Activated naive CD4-positive, alpha-beta T cell treated with anti-CD3 and anti-CD28 coated beads for 36 hours (primary cell): ENCODE measurements around the gene SRPK2. TPM values are rescaled to one million over a fixed set of nuclear protein-coding genes. Genes with fewer than 3 reads are reported as not detected.
A peak's percentile ranks its signal among the peaks of the same experiment; 100 is the strongest.
"Not testable (repeated sequence)": the region's sequence is repeated elsewhere in the genome, so short reads cannot be mapped to it uniquely, and the experiment has no call there.

Experiments
- CTCF ChIA-PET: fragments of 350-600 bp; sonication (Branson Sonifier 250); formaldehyde crosslinking; loops from one replicate; lab custom pipeline; 2021; ENCODE audit warnings: antibody characterized with exemption; lab: Charles Lee
- DNase-seq: peaks from one replicate; pipeline ENCODE4 v3.0.0-alpha.2; 2020
- H3K27ac Mint-ChIP-seq: one replicate; pipeline ENCODE4 v1.8.0; 2021; ENCODE audit warnings: mild to moderate bottlenecking, mixed read lengths
- H3K27me3 Mint-ChIP-seq: one replicate; pipeline ENCODE4 v1.8.0; 2021; ENCODE audit warnings: low read depth, mixed read lengths
- H3K36me3 Mint-ChIP-seq: one replicate; pipeline ENCODE4 v1.8.0; 2021; ENCODE audit warnings: low read depth, mixed read lengths
- H3K4me1 Mint-ChIP-seq: one replicate; pipeline ENCODE4 v1.8.0; 2021; ENCODE audit warnings: low read depth, mixed read lengths
- H3K4me3 Mint-ChIP-seq: one replicate; pipeline ENCODE4 v1.8.0; 2021; ENCODE audit warnings: mild to moderate bottlenecking, moderate library complexity, mixed read lengths
- H3K9me3 Mint-ChIP-seq: one replicate; pipeline ENCODE4 v1.8.0; 2021; ENCODE audit warnings: mixed read lengths
- intact Hi-C: fragments of 100-400 bp; cut with micrococcal nuclease; formaldehyde crosslinking; loops from one replicate; pipeline ENCODE4 v1.15.1; 2023
- total RNA-seq, 2 experiments: library from RNA; stranded (reverse); gene quantifications; one replicate each; pipeline ENCODE4 v1.2.3, GENCODE V29; 2021

SRPK2 gene
- total RNA-seq, 2 experiments from 2014 or later = 41.1 to 43.3 TPM

DNA sequence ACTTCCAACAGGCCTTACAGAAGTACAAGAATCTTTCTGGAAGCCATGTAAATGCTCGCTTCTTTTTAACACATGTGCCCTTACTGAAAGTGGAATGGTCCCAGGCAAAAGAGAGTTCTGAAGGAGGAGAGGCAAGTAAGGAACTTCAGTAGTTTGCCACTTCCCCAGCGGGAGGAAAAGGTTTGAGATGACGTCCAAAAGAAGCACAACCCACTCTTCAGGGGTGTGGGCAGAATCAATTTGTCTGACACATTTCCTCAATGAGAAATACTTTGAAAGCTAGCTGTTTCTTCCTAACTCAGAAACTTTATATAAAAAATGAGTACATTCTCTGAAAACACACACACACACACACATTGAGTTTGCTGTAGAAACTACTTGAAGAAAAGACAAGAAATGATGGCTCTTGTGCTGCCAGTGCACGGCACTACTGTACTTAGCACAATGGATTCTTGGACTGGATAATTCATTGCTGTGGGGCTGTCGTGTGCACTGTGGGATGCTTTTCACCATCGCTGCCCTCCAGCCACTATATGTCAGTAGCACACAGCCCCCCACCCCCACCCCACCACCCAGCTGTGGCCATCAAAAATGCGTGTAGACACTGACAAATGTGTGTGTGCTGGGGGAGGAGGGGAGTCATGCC lies 183.0 kb downstream of the SRPK2 start:
- peak overlapping the region; percentile 88 for H3K27ac Mint-ChIP-seq
- peaks cover 56% of the 10 kb centered on the region for H3K4me1 Mint-ChIP-seq
- CTCF ChIA-PET = interaction anchor here (0.6 to 0.8 kb wide), 4 partner anchors 17 to 287 kb away, joined by 3 to 4 read pairs (median 4); no protein-coding TSS in a partner anchor
- H3K36me3 Mint-ChIP-seq = peaks cover 7% of the 10 kb centered on the region
- DNase-seq = peak; percentile 74
- no peaks in the 10 kb centered on the region for H3K9me3 Mint-ChIP-seq
- H3K27me3 Mint-ChIP-seq = no peaks in the 10 kb centered on the region
- intact Hi-C loops = loop anchor here (1.0 to 5.0 kb wide), 8 partner anchors 17 to 907 kb away; partner anchors contain the start of gene SYPL1
- H3K4me3 Mint-ChIP-seq = peak overlapping the region; percentile 63

DNA sequence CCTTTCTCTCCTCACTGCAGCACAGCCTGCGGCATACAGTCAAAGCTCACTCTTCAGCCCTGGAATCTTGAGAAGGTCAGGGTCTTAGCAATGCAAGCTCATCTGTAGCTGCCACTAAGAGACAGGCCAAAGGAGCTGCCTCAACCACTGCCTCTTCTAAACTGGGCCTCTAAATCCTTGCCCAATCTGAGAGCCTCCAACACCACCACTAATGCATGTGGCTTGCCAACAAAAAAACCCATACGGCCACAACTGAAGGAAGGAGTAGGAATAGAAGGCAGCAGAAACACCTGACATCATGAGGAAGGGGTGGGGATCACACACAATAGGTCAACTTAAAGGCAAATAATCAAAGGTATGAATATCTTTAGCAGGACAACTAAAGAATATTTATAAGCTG lies 183.8 kb downstream of the SRPK2 start:
- Mint-ChIP-seq H3K4me3 (no peak overlapping the region), H3K27ac (peak overlapping the region; percentile 88)

DNA sequence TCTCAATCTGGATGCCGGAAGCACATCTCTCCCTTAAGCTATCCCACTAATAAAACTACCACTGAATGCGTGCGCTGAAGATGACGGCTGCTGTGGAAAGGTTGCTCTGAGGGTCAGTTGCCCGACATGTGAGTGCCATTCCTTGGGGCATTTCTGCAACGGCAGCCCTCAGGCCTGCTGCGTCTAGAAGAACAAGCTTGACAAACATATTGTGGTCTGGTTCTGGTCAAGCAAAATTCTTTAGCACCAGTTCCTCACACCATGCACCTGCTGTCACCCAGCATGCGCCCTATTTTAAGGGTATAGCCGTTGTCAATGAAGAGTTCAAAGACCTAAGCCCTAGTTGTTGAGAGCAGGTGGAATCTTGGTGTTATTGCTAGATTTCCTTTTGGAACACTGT lies 184.2 kb downstream of the SRPK2 start:
- H3K9me3 Mint-ChIP-seq = no peaks in the 10 kb centered on the region
- peak overlapping the region; percentile 88 for H3K27ac Mint-ChIP-seq
- peaks cover 11% of the 10 kb centered on the region for H3K36me3 Mint-ChIP-seq
- no peak overlapping the region for H3K4me3 Mint-ChIP-seq
- intact Hi-C loops = loop anchor here (2.0 kb wide), 1 partner anchor 94 kb away; no protein-coding TSS in a partner anchor
- no peak for DNase-seq
- H3K4me1 Mint-ChIP-seq = peaks cover 49% of the 10 kb centered on the region
- H3K27me3 Mint-ChIP-seq = no peaks in the 10 kb centered on the region
- CTCF ChIA-PET = no interaction called here

More for the DNA sequence above, 183.8 kb downstream of the SRPK2 start:
- no peak for DNase-seq
- H3K27me3 Mint-ChIP-seq = no peaks in the 10 kb centered on the region
- H3K4me1 Mint-ChIP-seq = peaks cover 52% of the 10 kb centered on the region
- CTCF ChIA-PET = interaction anchor here (0.7 kb wide), 2 partner anchors 17 to 189 kb away, joined by 3 to 4 read pairs; no protein-coding TSS in a partner anchor
- no peaks in the 10 kb centered on the region for H3K9me3 Mint-ChIP-seq
- H3K36me3 Mint-ChIP-seq = peaks cover 11% of the 10 kb centered on the region
- intact Hi-C loops = loop anchor here (1.0 to 5.0 kb wide), 8 partner anchors 17 to 907 kb away; partner anchors contain the start of gene SYPL1

DNA sequence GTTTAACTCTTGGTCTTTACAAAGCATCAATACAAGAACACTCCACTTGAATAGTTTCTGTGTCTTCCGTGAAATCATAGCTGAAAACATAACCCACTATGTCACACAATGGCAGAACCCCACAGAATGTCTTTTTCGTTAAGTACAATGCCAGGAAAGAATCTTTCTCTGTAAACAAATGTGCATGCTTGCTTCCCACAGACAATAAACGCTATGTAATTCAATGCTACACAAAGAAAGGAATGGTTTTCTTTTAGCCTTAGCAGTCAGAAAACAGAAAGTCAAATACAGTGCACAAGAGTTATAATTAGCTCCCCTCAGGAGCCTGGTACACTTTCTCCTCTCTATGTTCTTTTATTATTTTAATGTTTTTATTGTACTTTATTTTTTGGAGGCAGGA lies 186.1 kb downstream of the SRPK2 start:
- no peaks in the 10 kb centered on the region for H3K9me3 Mint-ChIP-seq
- CTCF ChIA-PET = interaction anchor here (1.0 to 1.2 kb wide), 2 partner anchors 18 to 19 kb away, joined by 3 read pairs; no protein-coding TSS in a partner anchor
- no peak for DNase-seq
- H3K27me3 Mint-ChIP-seq = no peaks in the 10 kb centered on the region
- peaks cover 43% of the 10 kb centered on the region for H3K4me1 Mint-ChIP-seq
- intact Hi-C loops = no loop called here
- H3K4me3 Mint-ChIP-seq = no peak overlapping the region
- H3K27ac Mint-ChIP-seq = no peak overlapping the region
- peaks cover 13% of the 10 kb centered on the region for H3K36me3 Mint-ChIP-seq

DNA sequence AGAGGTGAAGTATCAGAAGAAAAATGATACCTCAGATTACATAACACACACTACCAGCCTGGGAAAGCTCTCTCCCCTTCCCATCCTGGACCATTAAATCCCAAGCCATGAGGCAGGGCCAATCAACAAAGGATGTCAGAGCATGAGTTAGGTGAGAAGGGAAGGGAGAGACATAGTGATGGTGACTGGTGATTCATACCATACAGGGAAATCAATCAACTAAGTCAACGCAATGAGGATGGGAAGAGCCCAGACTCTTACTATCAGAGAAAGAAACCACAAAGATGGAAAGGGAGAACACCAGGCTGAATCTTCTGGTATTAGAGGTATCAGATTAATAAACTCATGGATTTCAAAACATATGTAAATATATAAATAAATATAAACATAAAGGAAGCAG lies 189.3 kb downstream of the SRPK2 start:
- no peaks in the 10 kb centered on the region for H3K9me3 Mint-ChIP-seq

DNA sequence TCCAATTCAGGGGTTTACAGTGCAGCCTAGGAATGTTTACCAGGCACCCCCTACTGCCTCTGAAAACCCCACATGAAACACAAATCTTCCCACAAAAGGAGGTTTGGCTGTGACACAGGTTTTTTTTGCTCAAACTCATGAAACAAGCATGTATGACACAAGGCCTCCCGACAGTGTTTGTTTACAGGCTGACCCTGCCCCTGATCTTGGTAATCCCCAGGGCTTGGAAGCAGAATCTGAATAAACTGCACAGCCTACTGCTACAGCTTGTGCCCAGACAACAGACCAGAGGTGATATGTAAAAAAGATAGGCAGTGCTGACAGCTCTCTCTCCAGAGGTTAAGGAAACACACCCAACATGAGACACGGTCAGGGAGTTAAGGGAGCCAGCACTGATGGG lies 190.5 kb downstream of the SRPK2 start:
- no peaks in the 10 kb centered on the region for H3K27me3 Mint-ChIP-seq
- DNase-seq = no peak
- no peak overlapping the region for H3K4me3 Mint-ChIP-seq
- H3K9me3 Mint-ChIP-seq = no peaks in the 10 kb centered on the region
- CTCF ChIA-PET = no interaction called here
- peaks cover 13% of the 10 kb centered on the region for H3K36me3 Mint-ChIP-seq
- H3K27ac Mint-ChIP-seq = no peak overlapping the region
- intact Hi-C loops = loop anchor here (2.0 kb wide), 1 partner anchor 19 kb away; no protein-coding TSS in a partner anchor
- peaks cover 13% of the 10 kb centered on the region for H3K4me1 Mint-ChIP-seq

More for the DNA sequence above, 189.3 kb downstream of the SRPK2 start:
- no peak for DNase-seq
- no peak overlapping the region for H3K27ac Mint-ChIP-seq
- no peaks in the 10 kb centered on the region for H3K27me3 Mint-ChIP-seq
- peaks cover 14% of the 10 kb centered on the region for H3K4me1 Mint-ChIP-seq
- CTCF ChIA-PET = interaction anchor here (0.6 to 1.5 kb wide), 2 partner anchors 11 to 66 kb away, joined by 3 to 8 read pairs; no protein-coding TSS in a partner anchor
- no peak overlapping the region for H3K4me3 Mint-ChIP-seq
- peaks cover 13% of the 10 kb centered on the region for H3K36me3 Mint-ChIP-seq
- intact Hi-C loops = loop anchor here (2.0 kb wide), 1 partner anchor 21 kb away; no protein-coding TSS in a partner anchor

DNA sequence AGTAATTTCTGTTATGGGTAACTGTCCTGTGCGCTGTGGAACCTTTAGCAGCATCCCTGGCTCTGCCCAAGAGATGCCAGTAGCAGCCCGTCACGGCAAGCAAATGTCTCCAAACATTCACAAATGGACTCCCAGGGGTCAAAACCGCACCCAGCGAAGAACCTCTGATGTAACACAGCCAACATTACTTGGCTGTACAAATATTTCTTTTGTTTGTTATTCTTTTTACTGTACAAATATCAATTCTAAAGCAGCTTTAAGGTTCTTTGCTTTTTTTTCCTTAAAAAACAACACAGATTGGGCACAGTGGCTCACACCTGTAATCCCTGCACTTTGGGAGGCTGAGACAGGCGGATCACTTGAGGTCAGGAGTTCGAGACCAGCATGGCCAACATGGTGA lies 192.2 kb downstream of the SRPK2 start:
- H3K36me3 Mint-ChIP-seq = peaks cover 11% of the 10 kb centered on the region
- H3K27me3 Mint-ChIP-seq = no peaks in the 10 kb centered on the region
- no peak overlapping the region for H3K4me3 Mint-ChIP-seq
- intact Hi-C loops = no loop called here
- no peak for DNase-seq
- peaks cover 13% of the 10 kb centered on the region for H3K4me1 Mint-ChIP-seq
- H3K9me3 Mint-ChIP-seq = no peaks in the 10 kb centered on the region
- H3K27ac Mint-ChIP-seq = no peak overlapping the region
- CTCF ChIA-PET = no interaction called here

DNA sequence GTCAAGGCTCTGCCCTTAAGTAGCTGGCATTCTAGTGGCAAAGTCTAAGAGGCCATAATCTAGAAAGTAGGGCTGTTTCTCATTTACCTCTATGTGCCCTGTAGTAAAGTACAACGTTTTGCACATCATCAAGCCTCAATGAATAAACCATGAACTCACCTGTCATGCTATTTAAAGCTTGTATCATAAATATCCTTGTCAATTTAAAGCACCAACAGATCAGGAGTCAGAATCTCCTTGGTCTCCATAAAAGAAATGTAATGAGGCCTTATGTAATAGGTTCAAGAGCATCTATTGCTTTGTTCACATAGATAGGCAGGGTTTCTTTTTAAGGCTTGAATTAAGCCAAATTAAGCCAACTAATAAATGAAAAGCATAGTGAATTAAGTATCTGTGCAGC lies 192.8 kb downstream of the SRPK2 start:
- peaks cover 13% of the 10 kb centered on the region for H3K4me1 Mint-ChIP-seq
- H3K27me3 Mint-ChIP-seq = no peaks in the 10 kb centered on the region
- no peaks in the 10 kb centered on the region for H3K9me3 Mint-ChIP-seq
- H3K27ac Mint-ChIP-seq = no peak overlapping the region
- CTCF ChIA-PET = no interaction called here
- intact Hi-C loops = no loop called here
- no peak overlapping the region for H3K4me3 Mint-ChIP-seq
- no peak for DNase-seq
- H3K36me3 Mint-ChIP-seq = peaks cover 8% of the 10 kb centered on the region

DNA sequence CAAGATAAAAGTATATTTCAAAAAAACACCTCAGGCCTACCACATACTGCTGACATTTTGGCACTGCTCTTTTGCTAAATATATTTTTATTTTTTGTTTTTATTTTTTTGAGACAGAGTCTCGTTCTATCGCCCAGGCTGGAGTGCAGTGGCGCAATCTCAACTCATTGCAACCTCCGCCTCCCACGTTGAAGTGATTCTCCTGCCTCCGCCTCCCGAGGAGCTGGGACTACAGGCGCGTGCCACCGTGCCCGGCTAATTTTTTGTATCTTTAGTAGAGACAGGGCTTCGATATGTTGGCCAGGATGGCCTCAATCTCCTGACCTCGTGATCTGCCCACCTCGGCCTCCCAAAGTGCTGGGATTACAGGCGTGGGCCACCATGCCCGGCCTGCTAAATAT lies 193.8 kb downstream of the SRPK2 start:
- H3K36me3 Mint-ChIP-seq, H3K9me3 Mint-ChIP-seq, H3K27me3 Mint-ChIP-seq, H3K27ac Mint-ChIP-seq, H3K4me1 Mint-ChIP-seq, DNase-seq, CTCF ChIA-PET, H3K4me3 Mint-ChIP-seq, intact Hi-C loops: not testable (repeated sequence)

DNA sequence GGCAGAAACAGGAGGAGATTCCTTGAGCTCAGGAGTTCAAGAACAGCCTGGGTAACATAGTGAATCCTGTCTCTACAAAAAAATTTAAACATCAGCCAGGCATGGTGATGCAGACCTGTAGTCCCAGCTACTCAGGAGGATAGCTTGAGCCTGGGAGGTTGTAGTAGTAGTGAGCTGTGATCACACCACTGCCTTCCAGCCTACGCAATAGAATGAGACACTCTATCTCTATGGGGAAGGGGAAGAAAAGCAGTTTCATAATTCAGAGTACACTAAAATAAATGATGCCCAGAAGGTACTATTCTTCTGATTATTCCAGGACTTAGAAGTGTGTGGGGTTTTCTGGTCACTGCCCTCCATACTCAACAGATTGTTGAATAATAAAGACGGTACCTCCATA lies 197.4 kb downstream of the SRPK2 start:
- Mint-ChIP-seq H3K4me1 (peaks cover 18% of the 10 kb centered on the region), H3K27ac (no peak overlapping the region), H3K36me3 (peaks cover 3% of the 10 kb centered on the region), H3K9me3 (no peaks in the 10 kb centered on the region), H3K4me3 (no peak overlapping the region), H3K27me3 (no peaks in the 10 kb centered on the region)
- DNase-seq = no peak
- CTCF ChIA-PET = interaction anchor here (0.6 kb wide), 1 partner anchor 307 kb away, joined by 3 read pairs; no protein-coding TSS in a partner anchor
- intact Hi-C loops = no loop called here

DNA sequence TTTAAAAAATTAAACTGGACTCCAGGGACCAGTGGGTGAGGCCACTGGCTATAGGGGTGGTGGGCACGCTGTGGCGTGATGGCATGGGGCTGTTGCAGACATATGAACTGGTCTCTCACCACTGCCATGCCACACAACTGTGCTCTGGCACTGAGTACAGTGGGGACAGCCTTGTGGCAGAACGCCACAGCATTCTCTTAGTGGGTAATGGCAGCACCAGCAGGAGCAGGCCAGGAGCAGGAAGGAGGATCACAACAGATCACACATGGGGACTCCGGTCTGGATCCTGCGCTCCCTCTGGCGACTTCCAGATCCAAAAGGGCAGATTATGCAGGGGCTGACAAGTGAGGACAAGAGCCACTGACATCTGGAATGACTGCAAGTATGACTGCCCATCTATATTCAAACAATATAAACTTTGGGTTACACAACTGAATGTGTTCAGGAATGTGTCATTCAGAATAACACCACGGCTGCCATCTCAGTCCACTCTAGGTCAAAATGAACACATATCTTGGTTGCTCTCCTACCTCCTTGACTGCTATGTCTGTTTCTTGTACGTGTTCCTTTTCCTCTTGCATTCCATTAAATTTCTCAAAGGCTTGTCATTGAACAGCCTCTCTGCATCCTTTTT lies 198.7 kb downstream of the SRPK2 start:
- Mint-ChIP-seq H3K36me3 (peaks cover 3% of the 10 kb centered on the region), H3K4me3 (no peak overlapping the region), H3K4me1 (peaks cover 21% of the 10 kb centered on the region), H3K27me3 (no peaks in the 10 kb centered on the region), H3K27ac (no peak overlapping the region), H3K9me3 (no peaks in the 10 kb centered on the region)
- no peak for DNase-seq
- intact Hi-C loops = no loop called here
- CTCF ChIA-PET = no interaction called here

DNA sequence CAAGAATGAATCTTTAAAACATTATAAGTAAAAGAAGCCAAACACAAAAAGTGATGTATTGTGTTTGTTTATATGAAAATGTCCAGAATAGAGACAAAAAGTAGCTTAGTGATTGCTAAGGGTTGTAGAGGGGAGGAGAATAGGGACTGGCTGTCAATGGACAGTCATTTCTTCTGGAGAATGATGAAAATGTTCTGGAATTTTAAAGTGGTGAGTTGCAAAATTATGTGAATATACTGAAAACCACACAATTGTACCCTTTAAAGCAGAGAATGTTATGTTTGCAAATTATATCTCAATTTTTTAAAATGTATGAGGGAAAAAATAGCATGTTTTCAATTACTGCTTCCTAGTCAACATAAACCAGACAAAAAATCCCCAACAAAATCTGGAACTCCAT lies 200.5 kb downstream of the SRPK2 start:
- intact Hi-C loops = loop anchor here (1.0 kb wide), 1 partner anchor 17 kb away; no protein-coding TSS in a partner anchor
- DNase-seq = no peak
- H3K36me3 Mint-ChIP-seq = peaks cover 3% of the 10 kb centered on the region
- H3K27me3 Mint-ChIP-seq = no peaks in the 10 kb centered on the region
- H3K4me3 Mint-ChIP-seq = no peak overlapping the region
- no peaks in the 10 kb centered on the region for H3K9me3 Mint-ChIP-seq
- CTCF ChIA-PET = interaction anchor here (0.6 to 2.1 kb wide), 2 partner anchors 11 to 17 kb away, joined by 3 to 8 read pairs; no protein-coding TSS in a partner anchor
- peaks cover 21% of the 10 kb centered on the region for H3K4me1 Mint-ChIP-seq
- no peak overlapping the region for H3K27ac Mint-ChIP-seq
